GM23338 (cell line): ENCODE results near the gene SLC38A10. TPM values are rescaled to one million over a fixed set of nuclear protein-coding genes. Genes with fewer than 3 reads are reported as not detected.

Experiments used
- ATAC-seq: fragments of 200-7000 bp; cut with Tn5 transposase; 3 replicates; pipeline ENCODE4 v1.9.1; 2020
- DNase-seq: peaks from one replicate; pipeline ENCODE4 v3.0.0-alpha.2; 2015; ENCODE audit warnings: low spot score
- H2AFZ ChIP-seq: fragments of 200-600 bp; sonication (generic); 2 replicates; pipeline ENCODE4 v1.8.0; 2016; ENCODE audit warnings: antibody characterized with exemption, mild to moderate bottlenecking, moderate library complexity
- H3F3A ChIP-seq: fragments of 200-600 bp; sonication (generic); replicated peaks from 2 replicates; pipeline ENCODE4 v1.8.0; 2017; ENCODE audit warnings: antibody characterized with exemption, mixed run types, low read depth
- H3K27ac ChIP-seq: fragments of 200-600 bp; sonication (generic); 2 replicates; pipeline ENCODE4 v1.6.1; 2016; ENCODE audit warnings: low read depth
- H3K27me3 ChIP-seq: fragments of 200-600 bp; sonication (generic); 2 replicates; pipeline ENCODE4 v1.8.0; 2016; ENCODE audit warnings: mild to moderate bottlenecking, mixed run types, moderate library complexity; ENCODE audit not compliant: insufficient read depth
- H3K36me3 ChIP-seq: fragments of 200-600 bp; sonication (generic); 2 replicates; pipeline ENCODE4 v1.8.0; 2016; ENCODE audit warnings: mild to moderate bottlenecking; ENCODE audit not compliant: insufficient read depth
- H3K4me1 ChIP-seq: fragments of 200-600 bp; sonication (generic); 2 replicates; pipeline ENCODE4 v1.8.0; 2016; ENCODE audit warnings: mild to moderate bottlenecking, moderate library complexity; ENCODE audit not compliant: insufficient read depth
- H3K4me2 ChIP-seq: fragments of 200-600 bp; sonication (generic); 2 replicates; pipeline ENCODE4 v1.7.1; 2017; ENCODE audit warnings: mixed run types
- H3K4me3 ChIP-seq: fragments of 200-600 bp; sonication (generic); 2 replicates; pipeline ENCODE4 v1.6.1; 2016; ENCODE audit warnings: mixed run types
- H3K79me2 ChIP-seq: fragments of 200-600 bp; sonication (generic); replicated peaks from 2 replicates; pipeline ENCODE4 v1.8.0; 2017; ENCODE audit warnings: mild to moderate bottlenecking; ENCODE audit not compliant: insufficient read depth
- H3K9me2 ChIP-seq: fragments of 200-600 bp; sonication (generic); 2 replicates; pipeline ENCODE4 v1.8.0; 2017; ENCODE audit not compliant: insufficient read depth
- H4K20me1 ChIP-seq: fragments of 200-600 bp; sonication (generic); replicated peaks from 2 replicates; pipeline ENCODE4 v1.8.0; 2017; ENCODE audit warnings: mild to moderate bottlenecking; ENCODE audit not compliant: insufficient read depth
- H3K27ac Mint-ChIP-seq: 2 replicates; pipeline ENCODE4 v1.8.0; 2020; ENCODE audit warnings: inconsistent platforms, mild to moderate bottlenecking, moderate library complexity, mixed read lengths
- H3K27me3 Mint-ChIP-seq: 3 replicates; pipeline ENCODE4 v1.8.0; 2022; ENCODE audit warnings: low read depth, mild to moderate bottlenecking, moderate library complexity, mixed read lengths, inconsistent platforms; ENCODE audit not compliant: insufficient read depth, poor library complexity
- H3K36me3 Mint-ChIP-seq: 3 replicates; pipeline ENCODE4 v1.8.0; 2021; ENCODE audit warnings: low read depth, mild to moderate bottlenecking, inconsistent platforms, moderate library complexity, mixed read lengths
- H3K4me1 Mint-ChIP-seq: 3 replicates; pipeline ENCODE4 v1.8.0; 2020; ENCODE audit warnings: mild to moderate bottlenecking, inconsistent platforms, mixed read lengths
- H3K4me3 Mint-ChIP-seq: 3 replicates; pipeline ENCODE4 v1.8.0; 2021; ENCODE audit warnings: moderate library complexity, mild to moderate bottlenecking, inconsistent platforms, mixed read lengths
- H3K9me3 Mint-ChIP-seq: 3 replicates; pipeline ENCODE4 v1.8.0; 2020; ENCODE audit warnings: moderate library complexity, mild to moderate bottlenecking, inconsistent platforms, mixed read lengths
- CREB1 ChIP-seq: fragments of 250-450 bp; sonication (Bioruptor Pico); IDR thresholded peaks from 2 replicates; pipeline ENCODE4 v1.5.0; 2020; ENCODE audit warnings: low read depth, mild to moderate bottlenecking, moderate library complexity
- ETS1 ChIP-seq: IDR thresholded peaks from 2 replicates; pipeline ENCODE4 v1.6.1; 2016; ENCODE audit warnings: antibody characterized with exemption
- EZH2 ChIP-seq: fragments of 200-600 bp; sonication (generic); IDR thresholded peaks from one replicate; pipeline ENCODE4 v1.8.0; 2017; ENCODE audit warnings: antibody characterized with exemption, mild to moderate bottlenecking, low read depth; ENCODE audit not compliant: unreplicated experiment
- JUNB ChIP-seq: IDR thresholded peaks from one replicate; pipeline ENCODE4 v1.6.1; 2016; ENCODE audit warnings: antibody characterized with exemption; ENCODE audit not compliant: unreplicated experiment
- NANOG ChIP-seq: IDR thresholded peaks from 2 replicates; pipeline ENCODE4 v1.6.1; 2016; ENCODE audit warnings: antibody characterized with exemption, borderline replicate concordance
- POLR2AphosphoS5 ChIP-seq: IDR thresholded peaks from 2 replicates; pipeline ENCODE4 v1.6.1; 2016; ENCODE audit warnings: antibody characterized with exemption, low read depth
- REST ChIP-seq: IDR thresholded peaks from one replicate; pipeline ENCODE4 v1.6.1; 2018; ENCODE audit warnings: antibody characterized with exemption; ENCODE audit not compliant: unreplicated experiment
- ZNF114 ChIP-seq: fragments of 250-450 bp; sonication (Bioruptor Pico); IDR thresholded peaks from 2 replicates; pipeline ENCODE4 v1.5.0; 2020; ENCODE audit warnings: mild to moderate bottlenecking, moderate library complexity
- ZNF331 ChIP-seq: fragments of 250-450 bp; sonication (Bioruptor Pico); IDR thresholded peaks from 2 replicates; pipeline ENCODE4 v1.5.0; 2020; ENCODE audit warnings: low read depth, mild to moderate bottlenecking, moderate library complexity
- ZNF462 ChIP-seq: fragments of 250-450 bp; sonication (Bioruptor Pico); IDR thresholded peaks from 2 replicates; pipeline ENCODE4 v1.5.0; 2020; ENCODE audit warnings: mild to moderate bottlenecking, moderate library complexity
- polyA plus RNA-seq: library from polyadenylated mRNA; unstranded; fragments of >200 nt; fragmentation: Nextera tagmentation; extraction: Ambion mirVana; gene quantifications from 2 replicates; pipeline ENCODE4 v1.2.1, GENCODE V29; 2016
- total RNA-seq: library from RNA; depleted of rRNA; stranded (reverse); fragments of >200 nt; shearing (Covaris generic); gene quantifications from 2 replicates; pipeline ENCODE4 v1.2.3, GENCODE V29; 2014

The SLC38A10 gene
- total and polyA plus RNA-seq, 2 experiments from 2014 or later: 17.1 to 55.8 TPM

DNA sequence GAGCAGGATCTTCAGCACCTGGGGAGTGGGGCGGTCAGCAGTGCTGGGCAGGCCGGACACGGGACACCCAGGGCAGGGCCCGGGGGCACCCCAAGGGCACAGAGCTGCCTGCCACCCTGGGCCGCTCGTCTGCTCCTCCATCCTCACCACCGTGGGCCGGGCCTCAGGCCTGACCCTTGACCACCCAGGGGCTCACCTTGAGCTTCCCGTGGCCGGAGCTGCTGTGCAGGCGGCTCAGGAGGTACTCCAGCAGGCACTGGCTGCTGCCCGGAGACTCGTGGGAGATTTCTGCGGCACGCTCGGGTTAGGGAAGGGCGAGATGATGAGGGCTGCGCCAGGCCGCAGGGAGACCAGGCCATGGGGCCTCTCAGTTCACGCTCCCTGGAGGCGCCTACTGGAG lies 58.3 kb downstream of the SLC38A10 start:
- H3K9me3 Mint-ChIP-seq: no peaks in the 10 kb centered on the region
- Histone ChIP-seq H3K27me3 (no peaks in the 10 kb centered on the region), H3K4me2 (no peak overlapping the region), H3K27ac (no peak overlapping the region), H3K36me3 (no peaks in the 10 kb centered on the region), H3K9me2 (no peaks in the 10 kb centered on the region), H3K4me1 (no peaks in the 10 kb centered on the region), H4K20me1 (no peaks in the 10 kb centered on the region; the same call in 1 of the 2 replicates), H3F3A (peaks cover 11% of the 10 kb centered on the region; the same call in 1 of the 2 replicates), H2AFZ (no peak overlapping the region), H3K4me3 (no peak overlapping the region), H3K79me2 (peaks cover 17% of the 10 kb centered on the region)
- peaks cover 8% of the 10 kb centered on the region for H3K27me3 Mint-ChIP-seq
- H3K4me1 Mint-ChIP-seq: peaks cover 16% of the 10 kb centered on the region
- peaks cover 14% of the 10 kb centered on the region for H3K36me3 Mint-ChIP-seq
- DNase-seq (no peak), ATAC-seq (no peak)
- no peak overlapping the region for H3K27ac Mint-ChIP-seq
- TF ChIP-seq POLR2AphosphoS5 (no peak), ZNF114 (CRISPR knock-in tag) (no peak), ZNF462 (CRISPR knock-in tag) (no peak), JUNB (no peak), NANOG (no peak), ZNF331 (CRISPR knock-in tag) (no peak), ETS1 (no peak), EZH2 (no peak), CREB1 (CRISPR knock-in tag) (no peak), REST (no peak)
- no peak overlapping the region; the same call in 2 of the 3 replicates for H3K4me3 Mint-ChIP-seq
